ENCODE results near the gene ELP1. TPM values are rescaled to one million over a fixed set of nuclear protein-coding genes. Genes with fewer than 3 reads are reported as not detected.

Gene ELP1
- total and polyA plus RNA-seq, 2 experiments from 2014 or later: 34.8 to 68.6 TPM

- Histone ChIP-seq H3K4me3 (no peak overlapping the region), H3K27ac (no peak overlapping the region), H3K9me2 (replicated peaks; ENCODE audit: insufficient read depth) (no peaks in the 10 kb centered on the region), H3K4me1 (ENCODE audit: insufficient read depth) (peaks cover 4% of the 10 kb centered on the region), H3K9me3 (ENCODE audit: low read depth) (no peaks in the 10 kb centered on the region), H4K20me1 (ENCODE audit: insufficient read depth, poor library complexity, severe bottlenecking) (no peaks in the 10 kb centered on the region), H3K36me3 (replicated peaks; ENCODE audit: insufficient read depth, low read depth) (no peaks in the 10 kb centered on the region), H3K27me3 (no peaks in the 10 kb centered on the region), H2AFZ (no peak overlapping the region), H3K4me2 (no peak overlapping the region), H3K79me2 (no peaks in the 10 kb centered on the region)
- TF ChIP-seq EZH2phosphoT487 (IDR thresholded peaks at IDR 0.05; ENCODE audit: low read depth, severe bottlenecking, unreplicated experiment): no peak
- no peak for TF ChIP-seq CTCF (IDR thresholded peaks at IDR 0.05; ENCODE audit: poor library complexity)
- TF ChIP-seq EZH2 (IDR thresholded peaks at IDR 0.05; ENCODE audit: borderline replicate concordance): no peak
- no peak for DNase-seq (ENCODE audit: low spot score)
- 85% methylated on average over 3 of the region's 3 CpGs for WGBS (ENCODE audit: low lambda C conversion rate, missing lambda C conversion rate)
Measured at GRCh38 chr9:108854094-108854493, 79.8 kb downstream of the ELP1 start.

- no peak overlapping the region for H3K4me2 ChIP-seq
- H3K79me2 ChIP-seq: no peaks in the 10 kb centered on the region
- DNase-seq (ENCODE audit: low spot score): no peak
- TF ChIP-seq CTCF (IDR thresholded peaks at IDR 0.05; ENCODE audit: poor library complexity) (no peak), EZH2 (IDR thresholded peaks at IDR 0.05; ENCODE audit: borderline replicate concordance) (no peak), EZH2phosphoT487 (IDR thresholded peaks at IDR 0.05; ENCODE audit: low read depth, severe bottlenecking, unreplicated experiment) (no peak)
- no peak overlapping the region for H2AFZ ChIP-seq
- H4K20me1 ChIP-seq (ENCODE audit: insufficient read depth, poor library complexity, severe bottlenecking): no peaks in the 10 kb centered on the region
- no peak overlapping the region for H3K27ac ChIP-seq
- 12% methylated on average over 1 of the region's 1 CpG for WGBS (ENCODE audit: low lambda C conversion rate, missing lambda C conversion rate)
- H3K9me2 ChIP-seq (replicated peaks; ENCODE audit: insufficient read depth): no peaks in the 10 kb centered on the region
- no peak overlapping the region for H3K4me3 ChIP-seq
- H3K36me3 ChIP-seq (replicated peaks; ENCODE audit: insufficient read depth, low read depth): no peaks in the 10 kb centered on the region
- no peaks in the 10 kb centered on the region for H3K27me3 ChIP-seq
- peaks cover 4% of the 10 kb centered on the region for H3K4me1 ChIP-seq (ENCODE audit: insufficient read depth)
- H3K9me3 ChIP-seq (ENCODE audit: low read depth): no peaks in the 10 kb centered on the region
Measured at GRCh38 chr9:108852079-108852478, 81.8 kb downstream of the ELP1 start.

- no peak overlapping the region for H3K27ac ChIP-seq
- no peaks in the 10 kb centered on the region for H3K79me2 ChIP-seq
- DNase-seq (ENCODE audit: low spot score): no peak
- no peak overlapping the region for H3K4me3 ChIP-seq
- no peaks in the 10 kb centered on the region for H3K27me3 ChIP-seq
- H2AFZ ChIP-seq: no peak overlapping the region
- H3K9me2 ChIP-seq (replicated peaks; ENCODE audit: insufficient read depth): no peaks in the 10 kb centered on the region
- no peaks in the 10 kb centered on the region for H3K9me3 ChIP-seq (ENCODE audit: low read depth)
- TF ChIP-seq EZH2 (IDR thresholded peaks at IDR 0.05; ENCODE audit: borderline replicate concordance): no peak
- no peak for TF ChIP-seq EZH2phosphoT487 (IDR thresholded peaks at IDR 0.05; ENCODE audit: low read depth, severe bottlenecking, unreplicated experiment)
- no peak for TF ChIP-seq CTCF (IDR thresholded peaks at IDR 0.05; ENCODE audit: poor library complexity)
- H3K4me1 ChIP-seq (ENCODE audit: insufficient read depth): peaks cover 4% of the 10 kb centered on the region
- H3K36me3 ChIP-seq (replicated peaks; ENCODE audit: insufficient read depth, low read depth): no peaks in the 10 kb centered on the region
- H4K20me1 ChIP-seq (ENCODE audit: insufficient read depth, poor library complexity, severe bottlenecking): no peaks in the 10 kb centered on the region
- no peak overlapping the region for H3K4me2 ChIP-seq
- WGBS (ENCODE audit: low lambda C conversion rate, missing lambda C conversion rate): 92% methylated on average over 3 of the region's 3 CpGs
Measured at GRCh38 chr9:108851138-108851537, 82.8 kb downstream of the ELP1 start.

Measured in hepatocyte (in vitro differentiated cells).